Measurements from ENCODE around the gene ADAM12. TPM values are rescaled to one million over a fixed set of nuclear protein-coding genes. Genes with fewer than 3 reads are reported as not detected.

ADAM12 gene
- total and polyA plus RNA-seq, 10 of the 15 experiments (the other 5 are each of a cell fraction or from before 2014, with no cell fraction given): under 0.01 to 0.62 (median 0.04) TPM; not detected in 5

DNA sequence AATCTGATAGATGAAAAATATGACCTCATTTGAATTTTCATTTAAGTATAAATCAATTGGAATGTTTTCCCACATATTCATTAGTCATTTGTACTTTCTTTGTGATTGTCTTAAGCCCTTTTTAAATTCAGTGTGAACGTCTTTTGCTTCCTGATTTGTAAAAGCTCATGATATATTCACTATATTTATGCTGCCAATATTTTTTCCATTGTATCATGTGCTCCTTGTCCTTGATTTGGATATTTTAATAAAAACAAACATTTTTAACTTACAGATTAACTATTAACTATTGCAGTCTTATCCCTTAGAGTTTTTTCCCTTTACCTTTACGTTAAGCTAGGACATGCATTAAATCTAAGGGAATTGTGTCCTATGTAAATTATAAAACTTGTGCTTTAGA, 157.7 kb downstream of the ADAM12 start (continued):
- TF ChIP-seq, protein P1, sequence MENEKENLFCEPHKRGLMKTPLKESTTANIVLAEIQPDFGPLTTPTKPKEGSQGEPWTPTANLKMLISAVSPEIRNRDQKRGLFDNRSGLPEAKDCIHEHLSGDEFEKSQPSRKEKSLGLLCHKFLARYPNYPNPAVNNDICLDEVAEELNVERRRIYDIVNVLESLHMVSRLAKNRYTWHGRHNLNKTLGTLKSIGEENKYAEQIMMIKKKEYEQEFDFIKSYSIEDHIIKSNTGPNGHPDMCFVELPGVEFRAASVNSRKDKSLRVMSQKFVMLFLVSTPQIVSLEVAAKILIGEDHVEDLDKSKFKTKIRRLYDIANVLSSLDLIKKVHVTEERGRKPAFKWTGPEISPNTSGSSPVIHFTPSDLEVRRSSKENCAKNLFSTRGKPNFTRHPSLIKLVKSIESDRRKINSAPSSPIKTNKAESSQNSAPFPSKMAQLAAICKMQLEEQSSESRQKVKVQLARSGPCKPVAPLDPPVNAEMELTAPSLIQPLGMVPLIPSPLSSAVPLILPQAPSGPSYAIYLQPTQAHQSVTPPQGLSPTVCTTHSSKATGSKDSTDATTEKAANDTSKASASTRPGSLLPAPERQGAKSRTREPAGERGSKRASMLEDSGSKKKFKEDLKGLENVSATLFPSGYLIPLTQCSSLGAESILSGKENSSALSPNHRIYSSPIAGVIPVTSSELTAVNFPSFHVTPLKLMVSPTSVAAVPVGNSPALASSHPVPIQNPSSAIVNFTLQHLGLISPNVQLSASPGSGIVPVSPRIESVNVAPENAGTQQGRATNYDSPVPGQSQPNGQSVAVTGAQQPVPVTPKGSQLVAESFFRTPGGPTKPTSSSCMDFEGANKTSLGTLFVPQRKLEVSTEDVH (IDR thresholded peaks at IDR 0.05; ENCODE audit: low read depth, partially characterized antibody): no peak

DNA sequence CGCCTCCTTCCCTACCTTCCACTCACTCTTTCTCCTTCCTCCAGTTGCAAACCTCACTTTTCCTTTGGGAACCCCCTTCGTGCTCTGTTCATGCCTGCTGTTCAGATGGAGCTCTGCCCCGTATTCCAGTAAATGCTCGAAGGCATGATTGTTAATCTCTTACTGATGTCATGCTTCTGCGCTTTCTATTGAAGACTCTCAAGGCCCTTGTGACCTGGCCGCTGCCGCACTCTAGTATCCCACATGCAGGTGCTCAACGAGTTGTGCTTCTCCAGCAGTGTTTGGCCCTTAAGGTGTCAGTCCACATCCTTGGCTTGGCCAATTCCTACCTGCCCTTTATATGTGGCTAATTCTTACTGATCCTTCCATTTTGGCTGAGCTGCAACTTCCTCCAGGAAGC, 158.6 kb downstream of the ADAM12 start:
- intact Hi-C loops (cut with micrococcal nuclease; ENCODE audit: unreplicated experiment) (no loop called here), in situ Hi-C loops (cut with MboI) (no loop called here)
- H3K9ac ChIP-seq (ENCODE audit: control insufficient read depth, insufficient read depth, low read length): no peak overlapping the region
- H3K4me2 ChIP-seq (ENCODE audit: control insufficient read depth, insufficient read depth): no peak overlapping the region
- no peaks in the 10 kb centered on the region for H3K79me2 ChIP-seq (ENCODE audit: control insufficient read depth, insufficient read depth, low read length)
- ChIA-PET RAD21 (ENCODE audit: unreplicated experiment) (no interaction called here), POLR2A (no interaction called here), SMC1A (ENCODE audit: uncharacterized antibody, unreplicated experiment) (no interaction called here), CTCF (no interaction called here)
- BruUV-seq (replicated peaks): no TSS peak
- no peak overlapping the region for H2AFZ ChIP-seq (ENCODE audit: control insufficient read depth, low read depth, low read length)
- no peak overlapping the region for H3K4me3 ChIP-seq
- H3K27ac ChIP-seq (ENCODE audit: control insufficient read depth, insufficient read depth): no peak overlapping the region
- no peaks in the 10 kb centered on the region for H3K27me3 ChIP-seq (replicated peaks in 1 of 2; ENCODE audit: control insufficient read depth in 2 of 2, insufficient read depth in 2 of 2, low read length in 1 of 2)
- no peaks in the 10 kb centered on the region for H4K20me1 ChIP-seq (ENCODE audit: control insufficient read depth, insufficient read depth)
- H3K4me1 ChIP-seq (ENCODE audit: control insufficient read depth, insufficient read depth, low read length): no peaks in the 10 kb centered on the region
- no peak for DNase-seq (ENCODE audit: low read depth, low spot score)
- no peak for FAIRE-seq
- H3K36me3 ChIP-seq (ENCODE audit: control insufficient read depth in 2 of 2, insufficient read depth in 2 of 2, low read length in 1 of 2): no peaks in the 10 kb centered on the region
- H3K9me3 ChIP-seq (replicated peaks; ENCODE audit: control insufficient read depth, insufficient read depth, low read length): no peaks in the 10 kb centered on the region
- 29% methylated on average over 7 of the region's 8 CpGs for WGBS (ENCODE audit: insufficient coverage, insufficient replicate concordance, low lambda C conversion rate, missing lambda C conversion rate)
- no peak for ATAC-seq
- TF ChIP-seq, protein P2, sequence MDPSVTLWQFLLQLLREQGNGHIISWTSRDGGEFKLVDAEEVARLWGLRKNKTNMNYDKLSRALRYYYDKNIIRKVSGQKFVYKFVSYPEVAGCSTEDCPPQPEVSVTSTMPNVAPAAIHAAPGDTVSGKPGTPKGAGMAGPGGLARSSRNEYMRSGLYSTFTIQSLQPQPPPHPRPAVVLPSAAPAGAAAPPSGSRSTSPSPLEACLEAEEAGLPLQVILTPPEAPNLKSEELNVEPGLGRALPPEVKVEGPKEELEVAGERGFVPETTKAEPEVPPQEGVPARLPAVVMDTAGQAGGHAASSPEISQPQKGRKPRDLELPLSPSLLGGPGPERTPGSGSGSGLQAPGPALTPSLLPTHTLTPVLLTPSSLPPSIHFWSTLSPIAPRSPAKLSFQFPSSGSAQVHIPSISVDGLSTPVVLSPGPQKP (IDR thresholded peaks at IDR 0.05; ENCODE audit: low read depth, low read length): no peak
- TF ChIP-seq HCFC1 (IDR thresholded peaks at IDR 0.05; ENCODE audit: low read length) (no peak), ZZZ3 (IDR thresholded peaks at IDR 0.05; ENCODE audit: control insufficient read depth, insufficient read length, low read depth) (no peak), ZNF274 (IDR thresholded peaks at IDR 0.05; ENCODE audit: insufficient read depth, insufficient read length) (no peak), MTA3 (IDR thresholded peaks at IDR 0.05; ENCODE audit: borderline replicate concordance, low read length) (no peak)
- TF ChIP-seq, protein P3, sequence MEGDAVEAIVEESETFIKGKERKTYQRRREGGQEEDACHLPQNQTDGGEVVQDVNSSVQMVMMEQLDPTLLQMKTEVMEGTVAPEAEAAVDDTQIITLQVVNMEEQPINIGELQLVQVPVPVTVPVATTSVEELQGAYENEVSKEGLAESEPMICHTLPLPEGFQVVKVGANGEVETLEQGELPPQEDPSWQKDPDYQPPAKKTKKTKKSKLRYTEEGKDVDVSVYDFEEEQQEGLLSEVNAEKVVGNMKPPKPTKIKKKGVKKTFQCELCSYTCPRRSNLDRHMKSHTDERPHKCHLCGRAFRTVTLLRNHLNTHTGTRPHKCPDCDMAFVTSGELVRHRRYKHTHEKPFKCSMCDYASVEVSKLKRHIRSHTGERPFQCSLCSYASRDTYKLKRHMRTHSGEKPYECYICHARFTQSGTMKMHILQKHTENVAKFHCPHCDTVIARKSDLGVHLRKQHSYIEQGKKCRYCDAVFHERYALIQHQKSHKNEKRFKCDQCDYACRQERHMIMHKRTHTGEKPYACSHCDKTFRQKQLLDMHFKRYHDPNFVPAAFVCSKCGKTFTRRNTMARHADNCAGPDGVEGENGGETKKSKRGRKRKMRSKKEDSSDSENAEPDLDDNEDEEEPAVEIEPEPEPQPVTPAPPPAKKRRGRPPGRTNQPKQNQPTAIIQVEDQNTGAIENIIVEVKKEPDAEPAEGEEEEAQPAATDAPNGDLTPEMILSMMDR (IDR thresholded peaks at IDR 0.05 in 2 of 3, conservative IDR thresholded peaks at IDR 0.05 in 1 of 3; ENCODE audit: control insufficient read depth in 2 of 3, extremely low read depth in 1 of 3, insufficient read depth in 1 of 3, low read depth in 3 of 3, low read length in 3 of 3): no peak
- TF ChIP-seq, protein P4, sequence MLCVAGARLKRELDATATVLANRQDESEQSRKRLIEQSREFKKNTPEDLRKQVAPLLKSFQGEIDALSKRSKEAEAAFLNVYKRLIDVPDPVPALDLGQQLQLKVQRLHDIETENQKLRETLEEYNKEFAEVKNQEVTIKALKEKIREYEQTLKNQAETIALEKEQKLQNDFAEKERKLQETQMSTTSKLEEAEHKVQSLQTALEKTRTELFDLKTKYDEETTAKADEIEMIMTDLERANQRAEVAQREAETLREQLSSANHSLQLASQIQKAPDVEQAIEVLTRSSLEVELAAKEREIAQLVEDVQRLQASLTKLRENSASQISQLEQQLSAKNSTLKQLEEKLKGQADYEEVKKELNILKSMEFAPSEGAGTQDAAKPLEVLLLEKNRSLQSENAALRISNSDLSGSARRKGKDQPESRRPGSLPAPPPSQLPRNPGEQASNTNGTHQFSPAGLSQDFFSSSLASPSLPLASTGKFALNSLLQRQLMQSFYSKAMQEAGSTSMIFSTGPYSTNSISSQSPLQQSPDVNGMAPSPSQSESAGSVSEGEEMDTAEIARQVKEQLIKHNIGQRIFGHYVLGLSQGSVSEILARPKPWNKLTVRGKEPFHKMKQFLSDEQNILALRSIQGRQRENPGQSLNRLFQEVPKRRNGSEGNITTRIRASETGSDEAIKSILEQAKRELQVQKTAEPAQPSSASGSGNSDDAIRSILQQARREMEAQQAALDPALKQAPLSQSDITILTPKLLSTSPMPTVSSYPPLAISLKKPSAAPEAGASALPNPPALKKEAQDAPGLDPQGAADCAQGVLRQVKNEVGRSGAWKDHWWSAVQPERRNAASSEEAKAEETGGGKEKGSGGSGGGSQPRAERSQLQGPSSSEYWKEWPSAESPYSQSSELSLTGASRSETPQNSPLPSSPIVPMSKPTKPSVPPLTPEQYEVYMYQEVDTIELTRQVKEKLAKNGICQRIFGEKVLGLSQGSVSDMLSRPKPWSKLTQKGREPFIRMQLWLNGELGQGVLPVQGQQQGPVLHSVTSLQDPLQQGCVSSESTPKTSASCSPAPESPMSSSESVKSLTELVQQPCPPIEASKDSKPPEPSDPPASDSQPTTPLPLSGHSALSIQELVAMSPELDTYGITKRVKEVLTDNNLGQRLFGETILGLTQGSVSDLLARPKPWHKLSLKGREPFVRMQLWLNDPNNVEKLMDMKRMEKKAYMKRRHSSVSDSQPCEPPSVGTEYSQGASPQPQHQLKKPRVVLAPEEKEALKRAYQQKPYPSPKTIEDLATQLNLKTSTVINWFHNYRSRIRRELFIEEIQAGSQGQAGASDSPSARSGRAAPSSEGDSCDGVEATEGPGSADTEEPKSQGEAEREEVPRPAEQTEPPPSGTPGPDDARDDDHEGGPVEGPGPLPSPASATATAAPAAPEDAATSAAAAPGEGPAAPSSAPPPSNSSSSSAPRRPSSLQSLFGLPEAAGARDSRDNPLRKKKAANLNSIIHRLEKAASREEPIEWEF (IDR thresholded peaks at IDR 0.05; ENCODE audit: insufficient replicate concordance, low read depth, low read length): no peak

All from GM12878 (cell line).